Activated gamma-delta T cell treated with anti-CD3 and anti-CD28 coated beads, Interleukin-2, amount 50 U/mL, for 16 hours (primary cell): ENCODE results near the gene SNRNP48.

Experiments
- DNase-seq: peaks from one replicate; pipeline ENCODE4 v3.0.0-alpha.2; 2020; ENCODE audit warnings: low read depth

SNRNP48 gene

GRCh38 chr6:7644417-7644816, 54.4 kb downstream of the SNRNP48 start:
- DNase-seq: no peak

- no peak for DNase-seq
Measured at GRCh38 chr6:7646394-7646793, 56.4 kb downstream of the SNRNP48 start.

- DNase-seq: no peak
Measured at GRCh38 chr6:7647504-7647903, 57.5 kb downstream of the SNRNP48 start.

GRCh38 chr6:7649037-7649810, 59.2 kb downstream of the SNRNP48 start:
- no peak for DNase-seq

- DNase-seq: no peak
Measured at GRCh38 chr6:7650878-7651277, 60.9 kb downstream of the SNRNP48 start.

DNA sequence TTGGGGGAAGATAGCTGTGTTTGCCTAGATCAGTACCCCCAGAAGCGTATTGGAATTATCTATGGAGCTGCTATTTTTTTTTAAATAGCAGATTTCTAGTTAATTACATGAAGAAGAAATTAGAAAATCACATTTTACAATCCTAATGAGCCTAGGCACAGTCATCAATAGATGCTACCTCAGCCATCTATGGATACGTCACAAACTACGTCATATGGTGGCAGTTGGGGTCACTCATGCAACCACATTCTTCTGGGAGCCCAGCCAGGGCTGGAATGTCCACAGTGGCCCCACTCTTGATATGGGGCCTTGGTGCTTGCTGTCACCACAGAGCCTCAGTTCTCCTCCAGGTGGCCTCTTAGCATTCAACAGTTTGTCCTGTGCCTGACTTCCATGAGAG, 63.0 kb downstream of the SNRNP48 start:
- DNase-seq: no peak

DNA sequence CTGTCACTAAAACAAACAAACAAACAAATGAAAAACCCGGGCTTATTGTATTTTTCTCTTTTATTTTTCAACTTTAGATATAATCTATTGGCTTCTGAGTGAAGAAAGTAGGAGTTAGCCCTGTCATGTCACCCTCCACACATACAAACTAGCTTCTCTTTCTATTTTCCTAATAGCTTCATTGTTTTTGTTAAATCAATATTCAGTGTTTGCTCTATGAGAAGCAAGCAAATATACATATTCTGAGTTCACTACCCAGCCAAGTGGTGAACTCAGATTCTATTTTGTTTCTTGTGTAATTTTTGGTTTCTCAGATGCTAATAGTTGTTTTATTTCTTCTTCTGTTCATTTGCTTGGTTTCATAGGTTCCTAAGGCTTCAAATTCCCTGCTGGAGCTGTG, 66.4 kb downstream of the SNRNP48 start:
- DNase-seq: no peak

- no peak for DNase-seq
Measured at GRCh38 chr6:7658543-7658942, 68.5 kb downstream of the SNRNP48 start.

DNA sequence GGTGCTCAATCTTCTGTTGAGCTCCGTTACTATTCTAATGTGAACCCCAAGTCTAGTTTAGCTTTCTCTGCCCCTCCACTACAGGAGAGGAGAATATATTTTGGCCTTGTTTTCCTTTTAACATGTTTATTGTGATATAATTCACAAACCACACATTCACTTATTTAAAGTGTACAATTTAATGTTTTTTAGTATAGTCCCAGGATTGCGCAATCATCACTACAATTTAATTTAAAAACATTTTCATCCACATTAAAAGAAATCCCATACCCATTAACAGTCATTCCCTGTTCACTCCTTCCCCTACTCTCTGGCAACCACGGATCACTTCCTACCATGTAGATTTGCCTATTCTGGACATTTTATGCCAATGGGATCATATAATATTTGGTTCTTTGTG, 71.4 kb downstream of the SNRNP48 start:
- DNase-seq: no peak
